H1 (cell line): Measurements from ENCODE around the gene PPARD. TPM values are rescaled to one million over a fixed set of nuclear protein-coding genes. Genes with fewer than 3 reads are reported as not detected.

Experiments
- CTCF ChIA-PET: fragments of 300-600 bp; sonication (Branson Sonifier 250); formaldehyde crosslinking; loops from one replicate; lab custom pipeline; 2021; ENCODE audit not compliant: partially characterized antibody; lab: Charles Lee
- POLR2A ChIA-PET: fragments of 300-600 bp; sonication (Branson Sonifier 250); formaldehyde crosslinking; loops from one replicate; lab custom pipeline; 2021; ENCODE audit warnings: inconsistent platforms; ENCODE audit not compliant: partially characterized antibody; lab: Charles Lee
- DNase-seq, 2 experiments: peaks; one replicate each; pipeline versions ENCODE4 v3.0.0 to v3.0.0-alpha.2; 2010 to 2022; ENCODE audit warnings: low spot score in 2 of 2, low read depth in 1 of 2, mixed read lengths in 1 of 2
- FAIRE-seq: peaks from 2 replicates; lab custom pipeline; 2011; peaks lifted over from hg19 to GRCh38; lab: Jason Lieb, UNC
- H2AFZ ChIP-seq: 2 replicates; pipeline ENCODE4 v1.8.1; 2012; ENCODE audit warnings: low read length, inconsistent platforms
- H2AK5ac ChIP-seq: 2 replicates; pipeline ENCODE4 v1.6.1; 2013; ENCODE audit warnings: low read depth, low read length
- H2BK120ac ChIP-seq: replicated peaks from 2 replicates; pipeline ENCODE3; 2013; ENCODE audit warnings: low read depth, low read length, inconsistent platforms
- H2BK12ac ChIP-seq: 2 replicates; pipeline ENCODE4 v1.6.1; 2013; ENCODE audit warnings: low read depth, low read length
- H2BK15ac ChIP-seq: 2 replicates; pipeline ENCODE4 v1.6.1; 2013; ENCODE audit warnings: low read length
- H2BK20ac ChIP-seq: 2 replicates; pipeline ENCODE4 v1.6.1; 2013; ENCODE audit warnings: low read length
- H2BK5ac ChIP-seq: 2 replicates; pipeline ENCODE4 v1.6.1; 2013; ENCODE audit warnings: low read depth, low read length
- H3K14ac ChIP-seq: 2 replicates; pipeline ENCODE4 v1.6.1; 2013; ENCODE audit warnings: inconsistent platforms; ENCODE audit not compliant: insufficient read length
- H3K18ac ChIP-seq: 2 replicates; pipeline ENCODE4 v1.6.1; 2013; ENCODE audit warnings: low read length; ENCODE audit errors: extremely low read depth
- H3K23ac ChIP-seq: 2 replicates; pipeline ENCODE4 v1.6.1; 2013; ENCODE audit warnings: inconsistent platforms; ENCODE audit not compliant: insufficient read length
- H3K23me2 ChIP-seq: 2 replicates; pipeline ENCODE4 v1.6.1; 2013; ENCODE audit warnings: low read depth, low read length
- H3K27ac ChIP-seq: 2 replicates; pipeline ENCODE4 v1.6.1; 2011; ENCODE audit warnings: low read depth, low read length, inconsistent platforms
- H3K27me3 ChIP-seq, 4 experiments: replicated peaks in 1 of 4; 1 replicate in 1 of 4; 2 replicates in 3 of 4; pipeline versions ENCODE4 v1.6.1 to v1.8.1; 2011 to 2013; ENCODE audit warnings: low read length in 3 of 4, mild to moderate bottlenecking in 3 of 4, inconsistent platforms in 2 of 4, mixed read lengths in 2 of 4, moderate library complexity in 1 of 4; ENCODE audit not compliant: control insufficient read depth in 3 of 4, insufficient read depth in 3 of 4; ENCODE audit errors: extremely low read depth in 1 of 4
- H3K36me3 ChIP-seq, 4 experiments: 2 replicates each; pipeline versions ENCODE4 v1.6.1 to v1.8.1; 2011 to 2013; ENCODE audit warnings: mild to moderate bottlenecking in 4 of 4, low read length in 3 of 4, moderate library complexity in 2 of 4, control low read depth in 1 of 4, inconsistent platforms in 1 of 4; ENCODE audit not compliant: insufficient read depth in 4 of 4, control insufficient read depth in 2 of 4
- H3K4ac ChIP-seq: replicated peaks from 2 replicates; pipeline ENCODE3; 2013; ENCODE audit warnings: low read length, low read depth, mixed read lengths, inconsistent platforms; ENCODE audit not compliant: insufficient read length
- H3K4me1 ChIP-seq, 4 experiments: replicated peaks in 1 of 4; 1 replicate in 1 of 4; 2 replicates in 3 of 4; pipeline versions ENCODE4 v1.6.1 to v1.8.1; 2011 to 2013; ENCODE audit warnings: low read length in 3 of 4, inconsistent platforms in 2 of 4, mixed read lengths in 1 of 4; ENCODE audit not compliant: insufficient read depth in 4 of 4, control insufficient read depth in 3 of 4
- H3K4me2 ChIP-seq, 2 experiments: 2 replicates each; pipeline versions ENCODE4 v1.6.1 to v1.8.1; 2011 to 2013; ENCODE audit warnings: low read depth in 2 of 2, low read length in 2 of 2, control low read depth in 1 of 2, inconsistent platforms in 1 of 2, mild to moderate bottlenecking in 1 of 2; ENCODE audit not compliant: insufficient read depth in 1 of 2
- H3K4me3 ChIP-seq, 4 experiments: fragments of 200-600, 300-600 bp in 1 of 4; sonication (generic), shearing (Covaris generic), sonication (Bioruptor Twin) in 1 of 4; 2 replicates each; pipeline versions ENCODE4 v1.5.1 to v1.8.1; 2011 to 2016; ENCODE audit warnings: low read length in 4 of 4, low read depth in 3 of 4, control low read depth in 2 of 4, inconsistent platforms in 2 of 4, mild to moderate bottlenecking in 2 of 4, mixed read lengths in 1 of 4, moderate library complexity in 1 of 4; ENCODE audit not compliant: insufficient read depth in 2 of 4; ENCODE audit errors: extremely low read depth in 1 of 4
- H3K56ac ChIP-seq: replicated peaks from 2 replicates; pipeline ENCODE3; 2013; ENCODE audit warnings: low read depth, mild to moderate bottlenecking, mixed read lengths, low read length, inconsistent platforms; ENCODE audit not compliant: insufficient read length
- H3K79me1 ChIP-seq: 2 replicates; pipeline ENCODE4 v1.6.1; 2013; ENCODE audit warnings: low read depth, low read length, control low read depth
- H3K79me2 ChIP-seq, 2 experiments: 2 replicates each; pipeline versions ENCODE4 v1.6.1 to v1.8.1; 2012 to 2013; ENCODE audit warnings: low read length in 2 of 2, mild to moderate bottlenecking in 2 of 2, inconsistent platforms in 1 of 2; ENCODE audit not compliant: insufficient read depth in 2 of 2, control insufficient read depth in 1 of 2
- H3K9ac ChIP-seq, 4 experiments: replicated peaks in 1 of 4; 1 replicate in 1 of 4; 2 replicates in 3 of 4; pipeline versions ENCODE4 v1.6.1 to v1.8.1; 2011 to 2013; ENCODE audit warnings: low read depth in 3 of 4, low read length in 3 of 4, control low read depth in 2 of 4, mild to moderate bottlenecking in 2 of 4, moderate library complexity in 2 of 4, inconsistent platforms in 1 of 4; ENCODE audit errors: extremely low read depth in 1 of 4
- H3K9me3 ChIP-seq, 2 experiments: 2 replicates each; pipeline versions ENCODE4 v1.6.1 to v1.8.1; 2012 to 2013; ENCODE audit warnings: mild to moderate bottlenecking in 2 of 2, moderate library complexity in 2 of 2, control low read depth in 1 of 2, inconsistent platforms in 1 of 2, low read depth in 1 of 2, low read length in 1 of 2, mixed read lengths in 1 of 2; ENCODE audit not compliant: insufficient read depth in 2 of 2
- H4K20me1 ChIP-seq, 2 experiments: replicated peaks in 1 of 2; 2 replicates each; pipeline versions ENCODE3 to v1.8.1; 2011 to 2013; ENCODE audit warnings: inconsistent platforms in 2 of 2, low read length in 2 of 2, mild to moderate bottlenecking in 1 of 2; ENCODE audit not compliant: insufficient read depth in 2 of 2, control insufficient read depth in 1 of 2
- H4K5ac ChIP-seq: 2 replicates; pipeline ENCODE4 v1.6.1; 2013; ENCODE audit warnings: low read length, low read depth, mixed read lengths, inconsistent platforms; ENCODE audit not compliant: insufficient read length
- H4K8ac ChIP-seq: 2 replicates; pipeline ENCODE4 v1.8.0; 2013; ENCODE audit warnings: mild to moderate bottlenecking, moderate library complexity, low read length, inconsistent platforms; ENCODE audit not compliant: insufficient read depth; ENCODE audit errors: extremely low read depth
- H4K91ac ChIP-seq: replicated peaks from 2 replicates; pipeline ENCODE3; 2013; ENCODE audit warnings: low read length, mixed read lengths, inconsistent platforms; ENCODE audit not compliant: insufficient read length
- CTCF ChIP-seq, 3 experiments: IDR thresholded peaks; 1 replicate in 2 of 3; 2 replicates in 1 of 3; pipeline versions ENCODE4 v1.5.1 to v1.6.1; 2011; ENCODE audit warnings: low read length in 3 of 3, mild to moderate bottlenecking in 3 of 3, inconsistent platforms in 2 of 3, low read depth in 1 of 3, moderate library complexity in 1 of 3; ENCODE audit not compliant: insufficient read depth in 1 of 3; ENCODE audit errors: control extremely low read depth in 1 of 3
- HDAC2 ChIP-seq, 2 experiments: fragments of 300-600 bp in 1 of 2; sonication (generic) in 1 of 2; IDR thresholded peaks; 2 replicates each; pipeline ENCODE4 v1.6.1; 2011 to 2012; ENCODE audit warnings: low read depth in 2 of 2, low read length in 2 of 2, mild to moderate bottlenecking in 2 of 2, moderate library complexity in 2 of 2, borderline replicate concordance in 1 of 2, inconsistent platforms in 1 of 2
- RAD21 ChIP-seq, 2 experiments: IDR thresholded peaks in 1 of 2; conservative IDR thresholded peaks in 1 of 2; 2 replicates each; pipeline ENCODE4 v1.6.1; 2011; ENCODE audit warnings: low read depth in 2 of 2, low read length in 2 of 2, improper control_type of control experiment in 1 of 2, inconsistent platforms in 1 of 2, mild to moderate bottlenecking in 1 of 2, moderate library complexity in 1 of 2
- WGBS, 2 experiments: shearing (Covaris generic) in 1 of 2; methylation state at CpG; one replicate each; pipeline versions ENCODE4 v1.1.6 to v1.1.7; 2013 to 2015; ENCODE audit warnings: low lambda C conversion rate in 2 of 2, mixed read lengths in 2 of 2, inconsistent platforms in 1 of 2, low coverage in 1 of 2, missing lambda C conversion rate in 1 of 2; ENCODE audit not compliant: insufficient replicate concordance in 2 of 2, insufficient coverage in 1 of 2, insufficient read length in 1 of 2; ENCODE audit errors: extremely low coverage in 1 of 2, missing lambda C conversion rate in 1 of 2; 5-methylcytosine and 5-hydroxymethylcytosine counted together
- polyA plus RNA-seq, 7 experiments: library from polyadenylated mRNA; depleted of rRNA in 3 of 7; stranded (reverse) in 5 of 7; unstranded in 2 of 7; fragments of >200 nt in 5 of 7; fragments of 200-250 nt in 2 of 7; gene quantifications; 1 replicate in 5 of 7; 2 replicates in 1 of 7; 4 replicates in 1 of 7; pipeline versions ENCODE4 v1.2.1 to v1.2.3, GENCODE V29; 2011 to 2013; ENCODE audit warnings: missing spikeins in 2 of 7, mixed read lengths in 2 of 7
- total RNA-seq: library from RNA; stranded (reverse); fragmentation: NEBNext Ultra II Directional; extraction: Animal tissue kit (Norgen Biotek cat#: 25700); gene quantifications from 2 replicates; pipeline ENCODE4 v1.2.1, GENCODE V29; 2021

Gene PPARD
- total and polyA plus RNA-seq, 2 of the 8 experiments (the other 6 are each of a cell fraction or from before 2014, with no cell fraction given) = 14.6 to 14.9 TPM

- FAIRE-seq = no peak
- no peaks in the 10 kb centered on the region for H3K27me3 ChIP-seq
- H4K20me1 ChIP-seq = peaks cover 0 to 2% of the 10 kb centered on the region in 2 experiments
- H2BK20ac ChIP-seq = no peak overlapping the region
- DNase-seq = no peak
- no peak overlapping the region for H2AFZ ChIP-seq
- TF ChIP-seq RAD21 (IDR thresholded peaks at IDR 0.05 in 1 of 2, conservative IDR thresholded peaks at IDR 0.05 in 1 of 2; ENCODE audit: low read depth in 2 of 2, low read length in 2 of 2) (peak; percentile 65 to 77), HDAC2 (IDR thresholded peaks at IDR 0.05; ENCODE audit: borderline replicate concordance in 1 of 2, low read depth in 2 of 2, low read length in 2 of 2) (no peak), CTCF (IDR thresholded peaks at IDR 0.05; ENCODE audit: control extremely low read depth in 1 of 3, insufficient read depth in 1 of 3, low read depth in 1 of 3, low read length in 3 of 3) (peak; percentile 70 to 80 (median 78))
- H3K4me1 ChIP-seq = peaks cover 0 to 9% (median 1%) of the 10 kb centered on the region in 4 experiments; a peak in 4 of 7 replicates
- ChIA-PET POLR2A (interaction anchor here (0.7 to 1.0 kb wide), 3 partner anchors 17 to 72 kb away, joined by 3 read pairs; no protein-coding TSS in a partner anchor), CTCF (interaction anchor here (0.6 to 12.0 kb wide), 40 partner anchors 9 to 526 kb away, joined by 3 to 138 read pairs (median 4); partner anchors contain the start of genes DEF6, FANCE and PPARD)
- no peak overlapping the region for H4K5ac ChIP-seq
- H3K9ac ChIP-seq = no peak overlapping the region
- no peak overlapping the region for H3K23ac ChIP-seq
- no peak overlapping the region for H3K18ac ChIP-seq
- no peaks in the 10 kb centered on the region for H3K36me3 ChIP-seq
- H3K14ac ChIP-seq = no peak overlapping the region
- H2BK15ac ChIP-seq = no peak overlapping the region
- no peak overlapping the region for H3K4me3 ChIP-seq
- H3K79me1 ChIP-seq = peaks cover 1% of the 10 kb centered on the region; the same call in 1 of the 2 replicates
- H3K9me3 ChIP-seq = no peaks in the 10 kb centered on the region
- H2BK12ac ChIP-seq = no peak overlapping the region
- H4K91ac ChIP-seq = no peak overlapping the region
- H3K4me2 ChIP-seq = no peak overlapping the region
- no peak overlapping the region for H3K56ac ChIP-seq
- H2BK120ac ChIP-seq = no peak overlapping the region
- no peak overlapping the region for H2BK5ac ChIP-seq
- H3K23me2 ChIP-seq = no peaks in the 10 kb centered on the region
- H2AK5ac ChIP-seq = no peak overlapping the region
- WGBS, 2 experiments = 81% methylated on average over 7 of the region's 7 CpGs; no CpG with 5 or more reads in 1 of the 2 experiments
- no peak overlapping the region for H4K8ac ChIP-seq
- no peak overlapping the region for H3K27ac ChIP-seq
- H3K79me2 ChIP-seq = no peaks in the 10 kb centered on the region
- H3K4ac ChIP-seq = no peak overlapping the region
Measured at GRCh38 chr6:35415065-35415891, 72.9 kb downstream of the PPARD start.
